Astrocyte (in vitro differentiated cells and primary cell): ENCODE results near the gene POC1B. TPM values are rescaled to one million over a fixed set of nuclear protein-coding genes. Genes with fewer than 3 reads are reported as not detected.
A peak's percentile ranks its signal among the peaks of the same experiment; 100 is the strongest.

ENCODE experiments used
- DNase-seq: peaks from one replicate; pipeline ENCODE4 v3.0.0-alpha.2; 2010; ENCODE audit warnings: low read depth
- FAIRE-seq: peaks from 2 replicates; lab custom pipeline; 2011; peaks lifted over from hg19 to GRCh38; lab: Jason Lieb, UNC
- H2AFZ ChIP-seq: 2 replicates; pipeline ENCODE4 v1.6.0; 2012; ENCODE audit warnings: low read depth, low read length, inconsistent platforms
- H3K27ac ChIP-seq: 2 replicates; pipeline ENCODE4 v1.5.1; 2011; ENCODE audit warnings: low read depth, low read length, inconsistent platforms
- H3K27me3 ChIP-seq: 2 replicates; pipeline ENCODE4 v1.6.0; 2011; ENCODE audit warnings: low read length, inconsistent platforms; ENCODE audit not compliant: insufficient read depth
- H3K36me3 ChIP-seq: 2 replicates; pipeline ENCODE4 v1.5.1; 2011; ENCODE audit warnings: low read length, inconsistent platforms; ENCODE audit not compliant: insufficient read depth
- H3K4me1 ChIP-seq: 2 replicates; pipeline ENCODE4 v1.5.1; 2011; ENCODE audit warnings: low read length, inconsistent platforms; ENCODE audit not compliant: insufficient read depth
- H3K4me2 ChIP-seq: 2 replicates; pipeline ENCODE4 v1.6.0; 2012; ENCODE audit warnings: low read length, inconsistent platforms
- H3K4me3 ChIP-seq: 2 replicates; pipeline ENCODE4 v1.5.1; 2011; ENCODE audit warnings: low read depth, mild to moderate bottlenecking, low read length, inconsistent platforms; ENCODE audit not compliant: insufficient read depth
- H3K79me2 ChIP-seq: 2 replicates; pipeline ENCODE4 v1.6.0; 2012; ENCODE audit warnings: mild to moderate bottlenecking, low read length, inconsistent platforms; ENCODE audit not compliant: insufficient read depth
- H3K9ac ChIP-seq: 2 replicates; pipeline ENCODE4 v1.6.0; 2012; ENCODE audit warnings: mild to moderate bottlenecking, low read length, inconsistent platforms
- H3K9me3 ChIP-seq: 2 replicates; pipeline ENCODE4 v1.5.1; 2012; ENCODE audit warnings: low read depth, mild to moderate bottlenecking, low read length, inconsistent platforms; ENCODE audit not compliant: insufficient read depth
- H4K20me1 ChIP-seq: 2 replicates; pipeline ENCODE4 v1.6.0; 2012; ENCODE audit warnings: low read length, inconsistent platforms; ENCODE audit not compliant: insufficient read depth
- H3K27ac Mint-ChIP-seq: one replicate; pipeline ENCODE4 v1.8.0; 2021; ENCODE audit warnings: mild to moderate bottlenecking, mixed read lengths; ENCODE audit not compliant: unreplicated experiment
- H3K27me3 Mint-ChIP-seq: one replicate; pipeline ENCODE4 v1.8.0; 2021; ENCODE audit warnings: low read depth, mixed read lengths; ENCODE audit not compliant: unreplicated experiment
- H3K36me3 Mint-ChIP-seq: one replicate; pipeline ENCODE4 v1.8.0; 2021; ENCODE audit warnings: low read depth, mixed read lengths; ENCODE audit not compliant: unreplicated experiment
- H3K4me1 Mint-ChIP-seq: one replicate; pipeline ENCODE4 v1.8.0; 2021; ENCODE audit warnings: low read depth, mixed read lengths; ENCODE audit not compliant: unreplicated experiment
- H3K4me3 Mint-ChIP-seq: one replicate; pipeline ENCODE4 v1.8.0; 2021; ENCODE audit warnings: mild to moderate bottlenecking, moderate library complexity, mixed read lengths; ENCODE audit not compliant: unreplicated experiment
- H3K9me3 Mint-ChIP-seq: one replicate; pipeline ENCODE4 v1.8.0; 2021; ENCODE audit warnings: mild to moderate bottlenecking, mixed read lengths; ENCODE audit not compliant: unreplicated experiment
- EZH2 ChIP-seq: IDR thresholded peaks from 2 replicates; pipeline ENCODE4 v1.6.1; 2012; ENCODE audit warnings: mild to moderate bottlenecking, low read length, inconsistent platforms; ENCODE audit not compliant: insufficient read depth
- total RNA-seq: library from RNA; stranded (reverse); gene quantifications from 2 replicates; pipeline ENCODE4 v1.2.1, GENCODE V29; 2021
- TF ChIP-seq, protein P1 (sequence below): IDR thresholded peaks from 2 replicates; pipeline ENCODE4 v1.5.1; 2011; ENCODE audit warnings: low read depth, mild to moderate bottlenecking, inconsistent platforms, low read length, moderate library complexity; ENCODE audit not compliant: insufficient read depth

The POC1B gene
- total RNA-seq, 1 donor from 2014 or later, result 10.6 TPM

DNA sequence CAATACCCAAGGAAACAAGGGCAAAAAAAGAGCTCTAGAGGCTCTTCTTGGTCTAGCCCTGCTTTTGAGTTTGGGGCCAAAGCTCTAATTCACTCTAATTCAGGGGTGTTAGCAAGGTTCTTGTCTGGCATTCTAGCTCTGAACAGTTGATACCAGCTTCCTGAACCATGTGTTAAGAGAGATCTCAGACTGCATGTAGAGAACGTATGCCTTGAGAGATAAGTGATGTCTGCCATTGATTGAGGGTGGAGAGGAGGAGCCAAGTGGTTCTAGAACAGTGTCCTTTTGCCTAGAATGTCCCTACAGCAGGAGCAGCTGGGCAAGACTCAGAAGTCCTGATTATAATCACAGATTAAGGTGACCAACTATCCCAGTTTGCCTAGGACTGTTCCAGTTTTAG is 18.2 kb upstream of the POC1B start:
- TF ChIP-seq EZH2, result no peak
- TF ChIP-seq, protein P1, sequence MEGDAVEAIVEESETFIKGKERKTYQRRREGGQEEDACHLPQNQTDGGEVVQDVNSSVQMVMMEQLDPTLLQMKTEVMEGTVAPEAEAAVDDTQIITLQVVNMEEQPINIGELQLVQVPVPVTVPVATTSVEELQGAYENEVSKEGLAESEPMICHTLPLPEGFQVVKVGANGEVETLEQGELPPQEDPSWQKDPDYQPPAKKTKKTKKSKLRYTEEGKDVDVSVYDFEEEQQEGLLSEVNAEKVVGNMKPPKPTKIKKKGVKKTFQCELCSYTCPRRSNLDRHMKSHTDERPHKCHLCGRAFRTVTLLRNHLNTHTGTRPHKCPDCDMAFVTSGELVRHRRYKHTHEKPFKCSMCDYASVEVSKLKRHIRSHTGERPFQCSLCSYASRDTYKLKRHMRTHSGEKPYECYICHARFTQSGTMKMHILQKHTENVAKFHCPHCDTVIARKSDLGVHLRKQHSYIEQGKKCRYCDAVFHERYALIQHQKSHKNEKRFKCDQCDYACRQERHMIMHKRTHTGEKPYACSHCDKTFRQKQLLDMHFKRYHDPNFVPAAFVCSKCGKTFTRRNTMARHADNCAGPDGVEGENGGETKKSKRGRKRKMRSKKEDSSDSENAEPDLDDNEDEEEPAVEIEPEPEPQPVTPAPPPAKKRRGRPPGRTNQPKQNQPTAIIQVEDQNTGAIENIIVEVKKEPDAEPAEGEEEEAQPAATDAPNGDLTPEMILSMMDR, result no peak
- Histone ChIP-seq H3K79me2 (no peaks in the 10 kb centered on the region), H3K4me1 (peaks cover 8% of the 10 kb centered on the region), H3K9ac (no peak overlapping the region), H3K4me2 (no peak overlapping the region), H3K27ac (no peak overlapping the region), H2AFZ (no peak overlapping the region), H3K9me3 (no peaks in the 10 kb centered on the region), H3K27me3 (no peaks in the 10 kb centered on the region), H4K20me1 (no peaks in the 10 kb centered on the region), H3K4me3 (no peak overlapping the region), H3K36me3 (no peaks in the 10 kb centered on the region)
- no peak for DNase-seq
- FAIRE-seq, result no peak
- Mint-ChIP-seq H3K4me3 (no peak overlapping the region), H3K4me1 (peaks cover 29% of the 10 kb centered on the region), H3K27me3 (no peaks in the 10 kb centered on the region), H3K27ac (no peak overlapping the region), H3K9me3 (no peaks in the 10 kb centered on the region), H3K36me3 (no peaks in the 10 kb centered on the region)

DNA sequence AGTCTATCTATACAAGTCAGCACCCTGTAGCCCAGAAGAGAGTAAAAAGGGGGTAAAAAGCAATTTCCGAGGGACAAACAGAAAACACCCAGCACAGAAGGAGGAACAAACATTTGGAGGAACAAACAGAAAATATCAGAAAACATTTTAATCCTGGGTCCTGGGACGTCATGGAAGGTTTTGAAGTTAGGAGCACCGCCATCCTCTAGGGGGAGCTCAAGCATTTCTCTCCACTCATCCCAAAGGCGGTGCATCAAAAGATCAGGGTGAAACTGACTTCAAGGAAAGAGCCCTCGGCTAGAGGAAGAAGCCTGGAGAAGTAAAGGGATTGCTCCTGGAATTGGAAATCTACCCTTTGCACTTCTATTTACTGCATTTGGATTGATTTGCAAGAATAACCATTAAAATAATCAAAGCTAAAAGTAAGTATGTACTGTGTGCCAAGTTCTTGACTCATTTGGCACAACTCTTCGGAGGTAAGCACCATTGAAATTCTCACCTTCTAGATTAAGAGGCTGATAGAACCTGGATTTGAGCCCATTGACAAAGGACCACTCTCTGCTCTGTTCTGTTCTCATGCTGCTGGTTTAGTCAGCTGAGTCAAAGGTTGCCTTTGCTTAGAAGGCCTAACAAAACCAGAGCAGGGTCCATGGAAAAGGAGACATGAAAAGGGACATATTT is 17.2 kb upstream of the POC1B start:
- no peak for FAIRE-seq
- H3K9me3 Mint-ChIP-seq, result no peaks in the 10 kb centered on the region
- H3K27me3 Mint-ChIP-seq, result no peaks in the 10 kb centered on the region
- no peaks in the 10 kb centered on the region for H3K27me3 ChIP-seq
- H3K4me1 ChIP-seq, result peaks cover 8% of the 10 kb centered on the region
- no peaks in the 10 kb centered on the region for H3K36me3 ChIP-seq
- no peak overlapping the region for H3K9ac ChIP-seq
- H4K20me1 ChIP-seq, result no peaks in the 10 kb centered on the region
- no peaks in the 10 kb centered on the region for H3K9me3 ChIP-seq
- no peak overlapping the region for H2AFZ ChIP-seq
- H3K79me2 ChIP-seq, result no peaks in the 10 kb centered on the region
- DNase-seq, result peak; percentile 54
- H3K4me1 Mint-ChIP-seq, result peaks cover 29% of the 10 kb centered on the region
- H3K4me3 ChIP-seq, result no peak overlapping the region
- no peaks in the 10 kb centered on the region for H3K36me3 Mint-ChIP-seq
- no peak overlapping the region for H3K27ac ChIP-seq
- H3K4me3 Mint-ChIP-seq, result no peak overlapping the region
- TF ChIP-seq, protein P1, result peak; percentile 89
- TF ChIP-seq EZH2, result no peak
- no peak overlapping the region for H3K27ac Mint-ChIP-seq
- H3K4me2 ChIP-seq, result no peak overlapping the region

DNA sequence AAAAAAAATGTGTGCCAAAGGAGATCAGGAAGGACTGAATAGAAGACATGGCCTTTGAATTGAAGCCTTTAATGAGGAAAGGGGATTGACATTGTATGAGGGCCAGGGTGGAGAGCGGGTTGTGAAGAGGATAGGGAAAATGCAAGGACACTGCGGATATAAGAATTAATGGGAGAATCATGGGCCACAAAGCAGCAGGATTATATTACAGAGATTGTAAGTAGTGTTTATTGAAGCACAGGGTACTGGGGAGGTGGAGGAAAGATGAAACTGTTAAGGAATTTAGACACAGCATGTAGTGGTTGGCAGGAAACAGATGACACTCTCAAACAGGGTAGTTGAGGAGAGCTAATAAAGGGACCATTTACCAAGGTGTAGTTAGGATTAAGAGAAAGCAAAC is 16.4 kb upstream of the POC1B start:
- no peaks in the 10 kb centered on the region for H3K36me3 ChIP-seq
- Mint-ChIP-seq H3K27me3 (peaks cover 2% of the 10 kb centered on the region), H3K4me1 (peaks cover 23% of the 10 kb centered on the region), H3K9me3 (no peaks in the 10 kb centered on the region), H3K27ac (peak overlapping the region; percentile 23), H3K4me3 (no peak overlapping the region), H3K36me3 (no peaks in the 10 kb centered on the region)
- H3K4me3 ChIP-seq, result no peak overlapping the region
- H2AFZ ChIP-seq, result no peak overlapping the region
- DNase-seq (no peak), FAIRE-seq (no peak)
- no peak overlapping the region for H3K27ac ChIP-seq
- no peaks in the 10 kb centered on the region for H3K79me2 ChIP-seq
- TF ChIP-seq, protein P1, result no peak
- TF ChIP-seq EZH2, result no peak
- H3K9ac ChIP-seq, result no peak overlapping the region
- H3K27me3 ChIP-seq, result no peaks in the 10 kb centered on the region
- no peaks in the 10 kb centered on the region for H4K20me1 ChIP-seq
- no peaks in the 10 kb centered on the region for H3K9me3 ChIP-seq
- no peak overlapping the region for H3K4me2 ChIP-seq
- H3K4me1 ChIP-seq, result peaks cover 8% of the 10 kb centered on the region
